CD4-positive, alpha-beta memory T cell (primary cell): ENCODE measurements around the gene CRTC3. TPM values are rescaled to one million over a fixed set of nuclear protein-coding genes. Genes with fewer than 3 reads are reported as not detected.
"Not testable (repeated sequence)": the region's sequence is repeated elsewhere in the genome, so short reads cannot be mapped to it uniquely, and the experiment has no call there.

Experiments
- CTCF ChIA-PET: fragments of 350-600 bp; sonication (Branson Sonifier 250); formaldehyde crosslinking; loops from one replicate; lab custom pipeline; 2021; ENCODE audit warnings: inconsistent platforms; ENCODE audit not compliant: partially characterized antibody; lab: Charles Lee
- POLR2A ChIA-PET: fragments of 350-600 bp; sonication (Branson Sonifier 250); formaldehyde crosslinking; loops from one replicate; lab custom pipeline; 2021; ENCODE audit not compliant: partially characterized antibody; lab: Charles Lee
- DNase-seq, 5 donors: peaks; one replicate each; pipeline versions ENCODE4 v3.0.0 to v3.0.0-alpha.2; 2020 to 2022; ENCODE audit warnings: mixed read lengths in 1 of 5
- H3K27ac ChIP-seq: one replicate; pipeline ENCODE4 v1.7.0; 2013; ENCODE audit warnings: low read depth, low read length
- H3K27me3 ChIP-seq: 2 replicates; pipeline ENCODE4 v1.7.0; 2013; ENCODE audit warnings: mild to moderate bottlenecking, low read length, moderate library complexity; ENCODE audit not compliant: insufficient read depth
- H3K36me3 ChIP-seq: 2 replicates; pipeline ENCODE4 v1.7.0; 2013; ENCODE audit warnings: mild to moderate bottlenecking, low read length, moderate library complexity; ENCODE audit not compliant: insufficient read depth
- H3K4me1 ChIP-seq: 2 replicates; pipeline ENCODE4 v1.7.0; 2013; ENCODE audit warnings: mild to moderate bottlenecking, low read length, moderate library complexity; ENCODE audit not compliant: insufficient read depth
- H3K4me3 ChIP-seq, 2 donors: one replicate each; pipeline ENCODE4 v1.7.0; 2013; ENCODE audit warnings: low read length in 2 of 2, mild to moderate bottlenecking in 1 of 2
- H3K9me3 ChIP-seq, 2 donors: one replicate each; pipeline ENCODE4 v1.7.0; 2013; ENCODE audit warnings: low read length in 2 of 2, control low read depth in 1 of 2; ENCODE audit not compliant: control insufficient read depth in 1 of 2
- H3K27ac Mint-ChIP-seq, 7 donors: one replicate each; pipeline ENCODE4 v1.8.0; 2020 to 2021; ENCODE audit warnings: mixed read lengths in 7 of 7, mild to moderate bottlenecking in 6 of 7, inconsistent platforms in 3 of 7, moderate library complexity in 3 of 7
- H3K27me3 Mint-ChIP-seq, 2 donors: one replicate each; pipeline ENCODE4 v1.8.0; 2020 to 2021; ENCODE audit warnings: mixed read lengths in 2 of 2
- H3K36me3 Mint-ChIP-seq, 2 donors: one replicate each; pipeline ENCODE4 v1.8.0; 2020 to 2021; ENCODE audit warnings: mixed read lengths in 2 of 2, inconsistent platforms in 1 of 2, mild to moderate bottlenecking in 1 of 2
- H3K4me1 Mint-ChIP-seq, 4 donors: one replicate each; pipeline ENCODE4 v1.8.0; 2020 to 2021; ENCODE audit warnings: mixed read lengths in 4 of 4, mild to moderate bottlenecking in 1 of 4
- H3K4me3 Mint-ChIP-seq, 8 donors: one replicate each; pipeline ENCODE4 v1.8.0; 2020 to 2021; ENCODE audit warnings: mixed read lengths in 8 of 8, mild to moderate bottlenecking in 7 of 8, moderate library complexity in 6 of 8, inconsistent platforms in 3 of 8
- H3K9me3 Mint-ChIP-seq, 8 donors: one replicate each; pipeline ENCODE4 v1.8.0; 2020 to 2021; ENCODE audit warnings: mixed read lengths in 8 of 8, mild to moderate bottlenecking in 5 of 8, inconsistent platforms in 3 of 8, moderate library complexity in 1 of 8
- intact Hi-C: fragments of 100-400 bp; cut with micrococcal nuclease; formaldehyde crosslinking; loops from one replicate; pipeline ENCODE4 v1.15.1; 2023
- polyA plus RNA-seq, 2 donors: library from polyadenylated mRNA; unstranded; fragments of 300-500 nt; fragmentation: Illumina TruSeq; gene quantifications; one replicate each; pipeline ENCODE4 v1.2.3, GENCODE V29; 2021
- total RNA-seq, 2 experiments: library from RNA; stranded (reverse); gene quantifications; one replicate each; pipeline ENCODE4 v1.2.3, GENCODE V29; 2021

Gene CRTC3
- total and polyA plus RNA-seq, 4 experiments from 2014 or later: 14.5 to 75.5 (median 56.3) TPM

- Mint-ChIP-seq H3K4me3 (peak overlapping the region in 7 of 8 donors; percentile 53 to 80 (median 73)), H3K36me3 (peaks cover 6 to 17% of the 10 kb centered on the region in 2 donors), H3K4me1 (peaks cover 14 to 27% (median 21%) of the 10 kb centered on the region in 4 donors), H3K27ac (peak overlapping the region; percentile 28 to 83 (median 75)), H3K9me3 (peaks cover 0 to 6% (median 0%) of the 10 kb centered on the region in 8 donors), H3K27me3 (peaks cover 0 to 3% of the 10 kb centered on the region in 2 donors)
- peaks cover 2% of the 10 kb centered on the region for H3K36me3 ChIP-seq
- peak; percentile 59 to 75 (median 67) for DNase-seq
- no peaks in the 10 kb centered on the region for H3K9me3 ChIP-seq
- H3K27me3 ChIP-seq: no peaks in the 10 kb centered on the region
- no peak overlapping the region for H3K27ac ChIP-seq
- H3K4me3 ChIP-seq: no peak overlapping the region
- peaks cover 20% of the 10 kb centered on the region for H3K4me1 ChIP-seq
- POLR2A ChIA-PET: interaction anchor here (0.7 to 1.2 kb wide), 3 partner anchors 69 to 283 kb away, joined by 3 to 8 read pairs (median 4); partner anchors contain the start of genes BLM and FES
- CTCF ChIA-PET: interaction anchor here (0.6 to 3.8 kb wide), 33 partner anchors 9 to 401 kb away, joined by 3 to 118 read pairs (median 4); partner anchors contain the start of genes BLM, FES, HDDC3 and MAN2A2
- intact Hi-C loops: loop anchor here (1.0 to 5.0 kb wide), 5 partner anchors 45 to 624 kb away; partner anchors contain the start of gene BLM
These were observed 118.7 kb downstream of the CRTC3 start for GRCh38 chr15:90648137-90649070.

- no peak overlapping the region for H3K27ac ChIP-seq
- H3K36me3 ChIP-seq: no peaks in the 10 kb centered on the region
- no peaks in the 10 kb centered on the region for H3K9me3 ChIP-seq
- no peak for DNase-seq
- peaks cover 12 to 27% (median 20%) of the 10 kb centered on the region in 4 donors for H3K4me1 Mint-ChIP-seq
- peak overlapping the region in 2 of 7 donors; percentile 2 to 49 for H3K27ac Mint-ChIP-seq
- no peak overlapping the region for H3K4me3 Mint-ChIP-seq
- CTCF ChIA-PET: interaction anchor here (0.6 to 3.8 kb wide), 8 partner anchors 18 to 332 kb away, joined by 3 to 118 read pairs (median 4); partner anchors contain the start of genes FES, HDDC3 and UNC45A
- H3K27me3 Mint-ChIP-seq: peaks cover 2 to 3% of the 10 kb centered on the region in 2 donors
- no peak overlapping the region for H3K4me3 ChIP-seq
- H3K9me3 Mint-ChIP-seq: peaks cover 0 to 6% (median 0%) of the 10 kb centered on the region in 8 donors
- POLR2A ChIA-PET: interaction anchor here (1.0 kb wide), 1 partner anchor 27 kb away, joined by 3 read pairs; no protein-coding TSS in a partner anchor
- H3K27me3 ChIP-seq: peaks cover 6% of the 10 kb centered on the region
- H3K36me3 Mint-ChIP-seq: peaks cover 0 to 4% of the 10 kb centered on the region in 2 donors
- intact Hi-C loops: no loop called here
- H3K4me1 ChIP-seq: peaks cover 20% of the 10 kb centered on the region
These were observed 120.6 kb downstream of the CRTC3 start for GRCh38 chr15:90650117-90650955.

GRCh38 chr15:90650956-90651689, 121.4 kb downstream of the CRTC3 start:
- ChIA-PET CTCF (interaction anchor here (3.8 kb wide), 1 partner anchor 236 kb away, joined by 118 read pairs; the partner anchor contains the start of gene FES), POLR2A (no interaction called here)
- Histone ChIP-seq H3K36me3 (no peaks in the 10 kb centered on the region), H3K27me3 (peaks cover 6% of the 10 kb centered on the region), H3K9me3 (no peaks in the 10 kb centered on the region), H3K4me1 (peaks cover 20% of the 10 kb centered on the region), H3K27ac (no peak overlapping the region), H3K4me3 (no peak overlapping the region)
- intact Hi-C loops: no loop called here
- peaks cover 0 to 6% (median 0%) of the 10 kb centered on the region in 8 donors for H3K9me3 Mint-ChIP-seq
- peaks cover 12 to 28% (median 20%) of the 10 kb centered on the region in 4 donors for H3K4me1 Mint-ChIP-seq
- peaks cover 3 to 4% of the 10 kb centered on the region in 2 donors for H3K27me3 Mint-ChIP-seq
- peak overlapping the region in 1 of 7 donors; percentile 77 for H3K27ac Mint-ChIP-seq
- H3K36me3 Mint-ChIP-seq: no peaks in the 10 kb centered on the region
- DNase-seq: no peak
- H3K4me3 Mint-ChIP-seq: no peak overlapping the region

- Mint-ChIP-seq H3K27ac (no peak overlapping the region), H3K27me3 (peaks cover 13 to 14% of the 10 kb centered on the region in 2 donors), H3K4me3 (no peak overlapping the region), H3K4me1 (peaks cover 23 to 43% (median 31%) of the 10 kb centered on the region in 4 donors), H3K9me3 (no peaks in the 10 kb centered on the region), H3K36me3 (no peaks in the 10 kb centered on the region)
- CTCF ChIA-PET: no interaction called here
- H3K36me3 ChIP-seq: no peaks in the 10 kb centered on the region
- DNase-seq: no peak
- intact Hi-C loops: no loop called here
- no peaks in the 10 kb centered on the region for H3K9me3 ChIP-seq
- H3K27ac ChIP-seq: no peak overlapping the region
- peaks cover 6% of the 10 kb centered on the region for H3K27me3 ChIP-seq
- peaks cover 37% of the 10 kb centered on the region for H3K4me1 ChIP-seq
- POLR2A ChIA-PET: interaction anchor here (0.9 to 1.4 kb wide), 2 partner anchors 13 to 277 kb away, joined by 3 read pairs; partner anchors contain the start of gene HDDC3
- no peak overlapping the region for H3K4me3 ChIP-seq
These were observed 124.8 kb downstream of the CRTC3 start for GRCh38 chr15:90654233-90655136.

GRCh38 chr15:90657520-90658172, 127.9 kb downstream of the CRTC3 start:
- Mint-ChIP-seq H3K27me3 (peaks cover 20 to 22% of the 10 kb centered on the region in 2 donors), H3K4me3 (peak overlapping the region; percentile 53 to 92 (median 70)), H3K27ac (peak overlapping the region in 3 of 7 donors; percentile 38 to 84 (median 80)), H3K4me1 (peaks cover 43 to 59% (median 50%) of the 10 kb centered on the region in 4 donors)
- DNase-seq: peak; percentile 72 to 84 (median 74)
- H3K4me1 ChIP-seq: peaks cover 56% of the 10 kb centered on the region
- intact Hi-C loops, H3K4me3 ChIP-seq, H3K9me3 Mint-ChIP-seq, POLR2A ChIA-PET, H3K36me3 ChIP-seq, H3K36me3 Mint-ChIP-seq, H3K27me3 ChIP-seq, H3K27ac ChIP-seq, H3K9me3 ChIP-seq: not testable (repeated sequence)
- CTCF ChIA-PET: interaction anchor here (1.3 to 3.7 kb wide), 4 partner anchors 9 to 277 kb away, joined by 6 to 19 read pairs (median 11); partner anchors contain the start of gene UNC45A
